Rectal smooth muscle tissue (tissue), 1 donor: Measurements from ENCODE around the gene SSUH2.
"Not testable (repeated sequence)": the region's sequence is repeated elsewhere in the genome, so short reads cannot be mapped to it uniquely, and the experiment has no call there.

ENCODE experiments used
- H3K27ac ChIP-seq: one replicate; pipeline ENCODE4 v1.7.0; 2013; ENCODE audit warnings: low read depth, low read length, inconsistent platforms
- H3K27me3 ChIP-seq: one replicate; pipeline ENCODE4 v1.7.0; 2013; ENCODE audit warnings: low read length; ENCODE audit not compliant: control insufficient read depth, insufficient read depth
- H3K36me3 ChIP-seq: one replicate; pipeline ENCODE4 v1.7.0; 2013; ENCODE audit warnings: low read length; ENCODE audit not compliant: control insufficient read depth, insufficient read depth
- H3K4me1 ChIP-seq: one replicate; pipeline ENCODE4 v1.7.0; 2013; ENCODE audit warnings: low read length; ENCODE audit not compliant: control insufficient read depth, insufficient read depth
- H3K4me3 ChIP-seq: one replicate; pipeline ENCODE4 v1.7.0; 2013; ENCODE audit warnings: low read length
- H3K9ac ChIP-seq: one replicate; pipeline ENCODE4 v1.7.0; 2013; ENCODE audit warnings: low read length

SSUH2 gene

DNA sequence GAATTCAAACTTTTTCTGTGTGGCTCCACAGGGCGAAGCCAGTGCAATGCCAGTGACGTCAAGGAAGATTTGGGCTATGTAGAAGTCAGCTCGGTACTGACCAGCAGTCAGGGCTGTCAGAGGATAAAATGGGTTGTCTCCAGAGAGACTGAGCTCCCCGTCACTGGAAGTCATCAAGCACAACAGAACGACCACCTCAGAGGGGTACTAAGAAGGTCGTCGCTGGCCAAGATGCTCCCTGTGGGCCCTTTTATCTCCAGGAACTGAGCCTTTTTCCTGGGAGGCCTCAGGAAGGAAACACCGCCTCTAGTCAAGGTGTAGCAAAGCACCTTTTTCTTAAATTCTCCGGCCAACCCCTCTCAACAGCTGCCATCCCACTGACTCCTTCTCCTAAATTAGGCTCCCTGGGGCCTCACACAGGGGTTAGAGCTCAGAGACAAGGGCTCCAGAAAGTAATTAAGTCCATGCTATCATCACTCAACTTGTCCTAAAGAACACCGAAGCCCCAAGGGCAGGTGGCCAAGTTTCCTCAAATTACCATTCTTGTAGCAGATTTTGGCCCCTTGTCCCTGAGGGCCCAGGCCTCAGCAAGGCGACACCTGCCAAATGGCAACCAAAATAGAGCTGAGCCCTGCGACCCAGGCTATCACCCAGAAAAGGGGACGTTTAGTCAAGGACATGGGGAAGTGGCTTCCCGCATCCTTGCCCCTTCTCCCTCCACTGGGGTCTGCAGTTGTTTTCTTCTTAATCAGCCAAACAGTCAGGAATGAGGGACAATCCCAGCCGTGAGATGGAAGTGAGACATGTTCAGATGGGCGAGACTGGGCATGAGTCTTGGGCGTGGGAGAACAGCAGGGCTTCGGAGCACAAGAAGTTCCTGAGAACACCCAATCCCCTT is 48.0 kb downstream of the SSUH2 start:
- no peaks in the 10 kb centered on the region for H3K36me3 ChIP-seq
- no peak overlapping the region for H3K27ac ChIP-seq

DNA sequence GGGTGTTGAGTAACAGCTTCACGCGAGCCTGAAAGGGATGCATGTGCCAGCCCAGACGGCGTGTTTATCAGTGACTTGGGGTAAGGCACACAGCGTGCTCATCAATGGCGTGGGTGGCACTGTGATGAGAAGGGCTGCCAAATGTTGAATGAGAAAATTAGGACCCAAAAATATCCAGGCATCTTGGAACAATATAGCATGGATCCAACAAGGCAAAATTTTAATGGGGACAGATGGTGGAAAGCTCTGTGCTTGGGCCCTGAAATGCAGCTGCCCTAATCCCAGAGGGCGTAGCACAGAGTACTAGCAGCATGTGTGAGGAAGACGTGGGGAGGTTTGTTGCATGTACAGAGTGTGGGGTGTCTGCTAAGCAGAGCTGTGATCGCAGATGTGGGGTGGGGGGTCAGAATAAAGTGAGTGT is 48.9 kb downstream of the SSUH2 start:
- H3K27me3 ChIP-seq = no peaks in the 10 kb centered on the region
- no peaks in the 10 kb centered on the region for H3K36me3 ChIP-seq
- no peak overlapping the region for H3K4me3 ChIP-seq
- no peak overlapping the region for H3K9ac ChIP-seq
- H3K27ac ChIP-seq = no peak overlapping the region
- H3K4me1 ChIP-seq = no peaks in the 10 kb centered on the region

More for the DNA sequence above, 48.0 kb downstream of the SSUH2 start:
- Histone ChIP-seq H3K9ac (no peak overlapping the region), H3K27me3 (no peaks in the 10 kb centered on the region), H3K4me1 (no peaks in the 10 kb centered on the region), H3K4me3 (no peak overlapping the region)

DNA sequence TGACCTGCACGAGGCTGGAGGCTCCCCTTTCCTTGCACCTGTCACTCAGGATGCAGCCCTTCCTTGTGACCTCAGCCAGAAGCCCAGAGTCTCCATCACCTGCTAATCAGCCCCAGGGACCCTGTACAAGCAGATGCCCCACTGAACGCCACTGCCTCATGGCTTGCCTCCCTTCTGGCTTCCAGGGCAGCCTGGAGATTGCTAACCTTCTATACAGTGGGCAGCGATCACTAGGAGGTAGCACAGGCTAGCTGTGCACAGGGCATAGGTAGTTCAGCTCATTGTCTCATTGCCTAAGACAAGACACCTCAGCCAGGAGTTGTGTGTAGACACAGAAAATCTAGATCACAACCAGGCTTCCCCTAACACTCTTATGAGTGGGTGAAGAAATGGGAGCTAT is 49.3 kb downstream of the SSUH2 start:
- no peaks in the 10 kb centered on the region for H3K27me3 ChIP-seq
- no peaks in the 10 kb centered on the region for H3K36me3 ChIP-seq
- no peaks in the 10 kb centered on the region for H3K4me1 ChIP-seq
- H3K4me3 ChIP-seq = no peak overlapping the region
- H3K27ac ChIP-seq = no peak overlapping the region
- H3K9ac ChIP-seq = no peak overlapping the region

DNA sequence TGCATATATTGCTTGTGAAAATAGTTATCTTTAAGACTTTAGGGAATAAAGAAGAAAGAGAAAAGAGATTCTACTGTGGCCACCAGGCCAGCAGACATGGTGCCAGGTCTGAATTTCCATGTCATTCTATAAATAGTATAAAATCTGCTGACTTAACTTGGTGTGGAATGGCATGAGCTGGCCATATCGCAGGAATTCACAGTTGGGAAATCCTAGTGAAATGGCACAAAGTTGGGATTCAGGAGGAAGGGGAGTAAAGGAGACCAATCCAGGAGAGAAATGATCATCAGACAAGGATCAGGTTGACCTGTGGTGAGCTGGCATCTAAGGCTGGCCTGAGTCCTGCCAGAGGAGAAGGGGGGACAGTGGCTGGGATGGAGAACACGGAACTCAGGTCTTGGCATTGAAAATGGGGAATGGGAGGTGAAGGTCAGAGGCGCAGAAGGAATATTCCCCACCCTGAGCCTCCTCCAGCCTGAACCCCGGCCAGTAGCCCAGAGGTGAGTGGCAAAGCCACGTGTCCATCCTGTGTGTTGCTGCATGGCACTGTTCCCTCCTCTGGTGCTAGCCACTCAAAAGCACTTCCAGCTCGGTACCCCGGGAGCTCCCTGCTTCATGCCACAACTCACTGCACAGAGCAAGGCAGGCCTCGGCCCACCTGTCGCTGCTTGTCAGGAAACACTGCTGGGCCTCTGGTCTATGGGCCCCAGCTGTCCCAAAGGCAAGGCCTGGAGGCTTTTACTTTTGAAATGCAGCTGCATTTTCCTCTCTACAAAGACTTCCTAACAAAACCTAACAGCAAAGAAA is 51.4 kb downstream of the SSUH2 start:
- no peaks in the 10 kb centered on the region for H3K36me3 ChIP-seq
- no peak overlapping the region for H3K9ac ChIP-seq
- H3K27ac ChIP-seq = no peak overlapping the region
- no peaks in the 10 kb centered on the region for H3K4me1 ChIP-seq
- H3K4me3 ChIP-seq = no peak overlapping the region
- H3K27me3 ChIP-seq = no peaks in the 10 kb centered on the region

DNA sequence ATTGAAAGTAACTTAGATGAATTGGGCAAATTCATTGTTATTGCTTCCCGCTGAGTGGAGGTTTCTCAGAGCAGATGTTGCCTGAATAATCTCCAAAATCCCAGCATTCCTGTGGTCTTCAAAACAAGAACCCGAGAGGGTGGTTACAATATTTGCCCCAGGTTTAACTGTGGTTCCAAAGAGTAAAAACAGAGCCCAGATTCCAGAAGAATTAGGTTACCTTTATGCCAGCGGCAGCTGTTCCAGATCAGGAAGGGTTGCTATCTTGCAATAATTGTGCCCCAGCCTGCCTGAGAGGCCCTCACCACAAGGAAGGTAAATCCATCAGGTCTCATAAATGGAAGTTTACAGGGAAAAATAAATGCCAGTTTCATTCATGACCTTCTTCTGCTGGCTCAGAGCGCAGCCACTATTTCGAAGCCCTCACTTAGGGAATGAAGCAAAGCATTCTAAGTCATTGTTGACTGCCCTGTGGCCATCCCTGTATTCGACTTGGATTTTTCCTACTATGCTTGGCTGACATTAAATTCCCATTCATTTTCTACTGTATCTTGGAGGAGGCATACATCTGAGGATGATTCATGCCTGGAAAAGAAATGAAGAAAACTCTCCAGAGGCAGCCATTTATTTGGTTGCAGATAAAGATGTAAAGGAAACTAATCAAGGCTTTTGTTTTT is 54.6 kb downstream of the SSUH2 start:
- Histone ChIP-seq H3K4me3 (no peak overlapping the region), H3K9ac (no peak overlapping the region), H3K27ac (no peak overlapping the region), H3K27me3 (no peaks in the 10 kb centered on the region), H3K4me1 (no peaks in the 10 kb centered on the region), H3K36me3 (no peaks in the 10 kb centered on the region)

DNA sequence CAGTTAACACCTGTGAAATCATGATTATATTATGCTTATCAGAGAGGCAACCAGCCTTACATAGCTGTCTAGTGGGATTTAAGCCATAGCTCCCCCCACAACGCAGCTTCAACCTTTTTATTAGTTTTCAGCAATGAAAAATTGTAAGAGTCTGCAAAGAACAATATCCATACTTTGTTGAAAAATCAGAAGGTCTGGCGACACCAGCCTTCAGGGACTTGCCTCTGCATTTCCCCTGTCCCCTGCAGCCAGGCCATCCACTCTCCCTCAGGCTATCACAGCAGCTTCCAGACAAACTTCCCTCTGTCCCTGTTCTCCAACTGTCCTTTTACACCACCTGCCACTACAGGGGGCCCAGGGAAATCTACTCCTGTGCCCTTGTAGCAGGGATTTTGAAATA is 59.9 kb downstream of the SSUH2 start:
- H3K36me3 ChIP-seq = no peaks in the 10 kb centered on the region

DNA sequence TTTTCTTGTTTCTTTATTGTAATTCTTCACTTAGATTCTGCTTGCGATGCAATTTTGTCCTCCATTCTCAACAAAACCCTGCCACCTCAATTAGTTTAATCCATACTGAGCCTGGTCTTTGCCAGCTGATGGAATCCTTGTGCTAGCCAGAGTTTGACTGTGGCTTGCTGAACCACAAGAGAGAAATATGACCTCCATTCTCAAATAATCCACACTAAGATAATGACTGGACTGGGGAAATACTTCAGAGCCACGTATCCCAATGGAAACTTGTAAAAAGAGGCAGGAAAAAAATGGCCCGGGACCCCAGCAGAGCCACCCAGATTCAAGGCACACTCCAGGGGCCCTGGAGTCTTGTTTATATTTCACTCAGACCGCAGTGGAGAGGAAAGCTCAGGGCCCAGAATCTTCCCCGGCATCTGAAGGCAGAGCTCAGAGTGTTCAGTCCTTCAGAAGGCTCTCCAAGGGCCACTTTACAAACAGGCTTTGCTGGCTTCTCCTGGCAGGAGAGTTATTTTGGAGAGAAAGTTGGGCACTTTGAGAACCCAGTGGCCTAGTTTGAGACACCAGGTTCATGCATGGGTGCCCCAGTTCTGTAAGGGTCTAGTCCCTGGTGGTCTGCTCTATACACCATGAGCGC is 62.7 kb downstream of the SSUH2 start:
- Histone ChIP-seq H3K9ac (no peak overlapping the region), H3K27me3 (no peaks in the 10 kb centered on the region), H3K27ac (no peak overlapping the region), H3K4me1 (no peaks in the 10 kb centered on the region), H3K36me3 (no peaks in the 10 kb centered on the region), H3K4me3 (no peak overlapping the region)

More for the DNA sequence above, 59.9 kb downstream of the SSUH2 start:
- H3K4me1 ChIP-seq = no peaks in the 10 kb centered on the region
- H3K27ac ChIP-seq = no peak overlapping the region
- H3K4me3 ChIP-seq = no peak overlapping the region
- no peak overlapping the region for H3K9ac ChIP-seq
- no peaks in the 10 kb centered on the region for H3K27me3 ChIP-seq

DNA sequence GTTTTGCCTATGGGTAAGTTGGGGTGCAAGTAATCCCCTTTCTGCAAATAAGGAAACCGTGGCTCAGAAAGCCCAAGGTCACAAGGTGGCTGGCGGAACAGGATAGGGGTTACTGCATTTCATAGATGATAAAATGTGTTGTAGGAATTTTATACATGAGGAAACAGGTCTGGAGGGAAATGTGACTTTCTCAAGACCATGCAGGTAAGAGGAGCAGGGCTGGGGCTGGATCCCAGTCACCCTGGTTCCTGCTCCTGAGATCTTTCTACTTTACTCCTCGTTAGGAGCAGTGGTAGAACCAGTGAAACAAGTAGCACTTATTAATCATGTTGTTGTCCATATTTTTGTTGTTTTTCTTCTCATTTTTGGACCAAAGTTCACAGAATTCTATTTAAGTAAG is 63.2 kb downstream of the SSUH2 start:
- Histone ChIP-seq H3K36me3 (no peaks in the 10 kb centered on the region), H3K4me1 (no peaks in the 10 kb centered on the region), H3K9ac (no peak overlapping the region), H3K4me3 (no peak overlapping the region), H3K27me3 (no peaks in the 10 kb centered on the region), H3K27ac (no peak overlapping the region)

DNA sequence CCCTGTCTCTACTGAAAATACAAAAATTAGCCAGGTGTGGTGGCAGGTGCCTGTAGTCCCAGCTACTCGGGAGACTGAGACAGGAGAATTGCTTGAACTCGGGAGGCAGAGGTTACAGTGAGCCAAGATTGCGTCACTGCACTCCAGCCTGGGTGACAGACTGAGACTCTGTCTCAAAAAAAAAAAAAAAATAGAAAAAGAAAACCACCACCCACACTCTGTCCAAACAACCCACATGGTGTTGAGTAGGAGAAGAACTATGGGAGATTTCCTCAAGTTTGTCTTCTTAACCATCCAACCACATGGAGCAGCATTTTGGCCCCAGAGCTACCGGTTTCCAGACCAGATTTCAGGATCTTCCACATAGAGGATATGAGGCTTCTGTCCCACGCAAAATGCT is 64.2 kb downstream of the SSUH2 start:
- not testable (repeated sequence) for H3K36me3 ChIP-seq, H3K9ac ChIP-seq, H3K4me3 ChIP-seq, H3K27ac ChIP-seq, H3K4me1 ChIP-seq, H3K27me3 ChIP-seq

DNA sequence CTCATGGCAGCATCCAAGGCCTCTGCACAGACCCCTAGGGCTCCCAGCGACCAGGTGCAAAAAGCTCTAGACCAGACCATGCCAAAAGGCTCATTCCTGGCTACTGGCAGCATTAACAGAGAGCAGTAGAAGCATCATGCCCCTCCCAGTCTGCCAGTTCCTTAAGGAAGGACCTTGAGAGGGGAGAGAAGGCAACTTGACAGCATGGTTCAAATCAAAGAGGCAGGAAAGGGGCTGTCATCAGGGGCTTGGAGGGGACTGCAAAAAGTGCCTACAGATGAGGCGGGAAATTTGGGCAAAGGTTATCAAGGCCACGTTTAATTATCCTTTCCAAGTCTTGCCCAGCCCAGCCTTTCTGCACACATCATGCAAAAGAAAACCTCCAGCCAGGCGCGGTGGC is 64.7 kb downstream of the SSUH2 start:
- Histone ChIP-seq H3K4me1 (no peaks in the 10 kb centered on the region), H3K27me3 (no peaks in the 10 kb centered on the region), H3K27ac (no peak overlapping the region), H3K36me3 (no peaks in the 10 kb centered on the region), H3K4me3 (no peak overlapping the region), H3K9ac (no peak overlapping the region)

DNA sequence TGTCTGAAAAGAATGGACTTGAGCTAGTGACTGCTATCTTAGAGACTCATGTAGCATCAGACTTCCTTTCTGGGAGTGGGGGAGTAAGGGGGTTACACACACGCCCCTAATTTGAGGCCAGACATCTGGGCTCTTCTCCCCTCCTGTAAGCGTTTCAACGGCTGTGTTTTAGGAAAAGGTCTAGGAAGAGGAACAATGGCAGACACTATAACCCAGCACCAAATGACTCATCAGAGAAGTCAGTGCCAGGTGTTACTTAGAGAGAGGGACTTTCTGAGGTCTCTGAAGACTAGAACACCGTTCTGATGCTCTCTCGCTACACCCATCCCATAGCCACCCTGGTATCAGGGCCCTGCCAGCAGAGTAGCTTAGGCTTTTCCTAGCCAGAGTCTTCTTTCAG is 65.5 kb downstream of the SSUH2 start:
- Histone ChIP-seq H3K4me3 (no peak overlapping the region), H3K36me3 (no peaks in the 10 kb centered on the region), H3K27me3 (no peaks in the 10 kb centered on the region), H3K4me1 (no peaks in the 10 kb centered on the region), H3K9ac (no peak overlapping the region), H3K27ac (no peak overlapping the region)

DNA sequence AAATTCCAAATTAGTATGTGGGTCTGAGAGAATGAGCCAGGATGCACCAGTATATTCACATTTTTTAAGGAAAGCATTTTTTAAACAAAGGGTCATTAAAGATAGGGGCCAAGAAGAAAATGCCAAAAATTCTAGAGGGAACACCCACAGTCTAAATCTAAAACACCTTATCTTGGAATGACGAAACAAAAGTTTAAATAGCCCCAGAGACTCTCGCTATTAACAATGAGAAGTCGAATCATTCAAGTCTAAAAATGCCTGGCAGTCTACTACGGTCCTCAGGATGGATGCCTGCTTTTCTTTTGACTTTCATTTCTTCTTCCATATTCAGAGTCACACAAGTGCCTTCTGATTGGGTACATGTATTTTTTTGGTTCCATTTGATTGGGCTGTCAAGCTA is 66.3 kb downstream of the SSUH2 start:
- Histone ChIP-seq H3K9ac (no peak overlapping the region), H3K36me3 (no peaks in the 10 kb centered on the region), H3K27ac (no peak overlapping the region), H3K4me3 (no peak overlapping the region), H3K4me1 (no peaks in the 10 kb centered on the region), H3K27me3 (no peaks in the 10 kb centered on the region)
